T-cell (primary cell): ENCODE results near the gene RBFA. TPM values are rescaled to one million over a fixed set of nuclear protein-coding genes. Genes with fewer than 3 reads are reported as not detected.

Experiments used
- ATAC-seq, 4 experiments: fragments of 200-7000 bp in 3 of 4; fragments of 150-1000 bp in 1 of 4; cut with Tn5 transposase; replicated peaks in 1 of 4; 1 replicate in 3 of 4; 2 replicates in 1 of 4; pipeline ENCODE4 v1.10.0; 2021; ENCODE audit warnings: moderate library complexity in 3 of 4, mild to moderate bottlenecking in 2 of 4, moderate number of reproducible peaks in 1 of 4
- CTCF ChIA-PET, 2 donors: fragments of 300-600 bp; sonication (Branson Sonifier 250); formaldehyde crosslinking; loops; one replicate each; lab custom pipeline; 2022; ENCODE audit warnings: antibody characterized with exemption in 2 of 2; lab: Charles Lee
- POLR2A ChIA-PET, 2 donors: fragments of 300-600 bp; sonication (Branson Sonifier 250); formaldehyde crosslinking; loops; one replicate each; lab custom pipeline; 2022; ENCODE audit warnings: antibody characterized with exemption in 2 of 2; lab: Charles Lee
- DNase-seq, 35 experiments: peaks; one replicate each; pipeline versions ENCODE4 v3.0.0 to v3.0.0-alpha.2; 2013 to 2023
- H3K27ac ChIP-seq: one replicate; pipeline ENCODE4 v1.5.1; 2013; ENCODE audit warnings: low read length
- H3K27me3 ChIP-seq, 2 experiments: replicated peaks in 1 of 2; 1 replicate in 1 of 2; 2 replicates in 1 of 2; pipeline versions ENCODE4 v1.6.1 to v1.7.0; 2013; ENCODE audit warnings: low read length in 1 of 2, mixed read lengths in 1 of 2; ENCODE audit not compliant: control insufficient read depth in 2 of 2, insufficient read depth in 2 of 2; ENCODE audit errors: extremely low read depth in 1 of 2
- H3K36me3 ChIP-seq, 2 donors: 1 replicate in 1 of 2; 2 replicates in 1 of 2; pipeline versions ENCODE4 v1.6.1 to v1.7.0; 2013; ENCODE audit warnings: low read length in 1 of 2; ENCODE audit not compliant: control insufficient read depth in 2 of 2, insufficient read depth in 1 of 2; ENCODE audit errors: extremely low read depth in 1 of 2
- H3K4me1 ChIP-seq, 2 experiments: 1 replicate in 1 of 2; 2 replicates in 1 of 2; pipeline versions ENCODE4 v1.6.1 to v1.7.0; 2013; ENCODE audit warnings: low read length in 2 of 2, mixed read lengths in 1 of 2; ENCODE audit not compliant: insufficient read depth in 2 of 2, control insufficient read depth in 1 of 2; ENCODE audit errors: extremely low read depth in 1 of 2
- H3K4me3 ChIP-seq, 2 donors: 1 replicate in 1 of 2; 2 replicates in 1 of 2; pipeline versions ENCODE4 v1.5.1 to v1.7.0; 2013; ENCODE audit warnings: mild to moderate bottlenecking in 2 of 2, low read length in 1 of 2, moderate library complexity in 1 of 2; ENCODE audit not compliant: control insufficient read depth in 1 of 2; ENCODE audit errors: extremely low read depth in 1 of 2
- H3K9me3 ChIP-seq: 2 replicates; pipeline ENCODE4 v1.7.0; 2013
- H3K27ac Mint-ChIP-seq, 2 donors: one replicate each; pipeline ENCODE4 v1.8.0; 2020 to 2021; ENCODE audit warnings: mild to moderate bottlenecking in 2 of 2, mixed read lengths in 2 of 2
- H3K27me3 Mint-ChIP-seq, 2 donors: one replicate each; pipeline ENCODE4 v1.8.0; 2021 to 2022; ENCODE audit warnings: mixed read lengths in 2 of 2
- H3K36me3 Mint-ChIP-seq: one replicate; pipeline ENCODE4 v1.8.0; 2021; ENCODE audit warnings: mixed read lengths
- H3K4me1 Mint-ChIP-seq, 3 donors: one replicate each; pipeline ENCODE4 v1.8.0; 2020 to 2022; ENCODE audit warnings: mixed read lengths in 3 of 3, mild to moderate bottlenecking in 1 of 3
- H3K4me3 Mint-ChIP-seq, 3 donors: one replicate each; pipeline ENCODE4 v1.8.0; 2020 to 2022; ENCODE audit warnings: mild to moderate bottlenecking in 3 of 3, mixed read lengths in 3 of 3, moderate library complexity in 3 of 3
- H3K9me3 Mint-ChIP-seq, 3 donors: one replicate each; pipeline ENCODE4 v1.8.0; 2020 to 2022; ENCODE audit warnings: mixed read lengths in 3 of 3
- WGBS: methylation state at CpG from one replicate; pipeline ENCODE4 v1.1.5; 2013; ENCODE audit warnings: missing lambda C conversion rate; ENCODE audit not compliant: insufficient coverage; 5-methylcytosine and 5-hydroxymethylcytosine counted together
- total RNA-seq, 35 experiments: library from RNA in 6 of 35; stranded (reverse) in 6 of 35; fragments of 120-200 nt in 1 of 35; gene quantifications; one replicate each; pipeline versions ENCODE4 v1.2.1 to v1.2.4 and lab custom pipeline; 2013 to 2026

Gene RBFA
- total RNA-seq, 5 donors from 2014 or later (not counting 1 experiment from before 2014, with no cell fraction given): 17.9 to 27.4 (median 20.9) TPM

DNA sequence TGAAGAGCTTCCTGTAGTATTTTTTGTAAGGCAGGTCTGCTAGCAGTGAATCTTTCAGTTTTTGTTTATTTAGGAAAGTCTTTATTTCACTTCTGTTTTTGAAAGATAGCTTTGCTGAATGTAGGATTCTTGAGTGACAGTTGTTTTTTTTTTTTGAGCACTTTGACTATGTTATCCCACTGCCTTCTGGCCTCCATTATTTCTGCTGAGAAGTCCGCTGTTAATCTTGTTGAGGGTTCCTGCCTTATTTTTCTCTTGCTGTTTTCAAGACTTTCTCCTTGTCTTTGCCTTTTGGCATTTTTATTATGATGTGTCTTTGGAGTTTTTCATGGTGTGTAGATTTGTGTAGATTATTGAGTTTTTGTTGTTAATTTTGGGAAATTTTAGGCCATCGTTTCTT is 21.9 kb downstream of the RBFA start:
- Mint-ChIP-seq H3K36me3 (peaks cover 12% of the 10 kb centered on the region), H3K27ac (no peak overlapping the region), H3K4me3 (no peak overlapping the region), H3K4me1 (no peaks in the 10 kb centered on the region), H3K9me3 (peaks cover 30 to 59% (median 34%) of the 10 kb centered on the region in 3 donors), H3K27me3 (no peaks in the 10 kb centered on the region)
- Histone ChIP-seq H3K27me3 (peaks cover 0 to 5% of the 10 kb centered on the region in 2 experiments), H3K4me3 (no peak overlapping the region), H3K27ac (no peak overlapping the region), H3K4me1 (no peaks in the 10 kb centered on the region), H3K9me3 (no peaks in the 10 kb centered on the region), H3K36me3 (no peaks in the 10 kb centered on the region)
- ChIA-PET POLR2A (no interaction called here), CTCF (no interaction called here)
- no peak for DNase-seq
- no CpG with 5 or more reads among the region's 2 CpGs for WGBS
- ATAC-seq: no peak

DNA sequence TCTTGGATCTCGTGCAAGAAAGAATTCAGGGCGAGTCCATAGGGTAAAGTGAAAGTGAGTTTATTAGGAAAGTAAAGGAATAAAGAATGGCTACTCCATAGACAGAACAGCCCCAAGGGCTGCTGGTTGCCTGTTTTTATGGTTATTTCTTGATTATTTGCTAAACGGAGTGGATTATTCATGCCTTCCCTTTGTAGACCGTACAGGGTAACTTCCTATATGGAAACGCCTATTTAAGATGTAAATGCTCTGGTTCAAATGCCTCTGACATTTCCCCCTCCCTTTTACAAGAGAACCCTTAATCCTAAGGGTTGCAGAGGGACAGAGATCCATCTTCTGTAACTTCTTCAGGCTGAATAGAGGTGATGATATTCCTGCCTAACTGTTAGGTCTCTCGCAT is 25.7 kb downstream of the RBFA start:
- H3K27me3 ChIP-seq: peaks cover 0 to 3% of the 10 kb centered on the region in 2 experiments
- Mint-ChIP-seq H3K4me3 (no peak overlapping the region), H3K27me3 (no peaks in the 10 kb centered on the region), H3K9me3 (peaks cover 18 to 38% (median 19%) of the 10 kb centered on the region in 3 donors), H3K36me3 (peaks cover 5% of the 10 kb centered on the region), H3K27ac (no peak overlapping the region), H3K4me1 (no peaks in the 10 kb centered on the region)
- no peak for ATAC-seq
- 88% methylated on average over 2 of the region's 6 CpGs for WGBS
- H3K4me1 ChIP-seq: no peaks in the 10 kb centered on the region
- H3K9me3 ChIP-seq: no peaks in the 10 kb centered on the region
- H3K36me3 ChIP-seq: no peaks in the 10 kb centered on the region
- no peak for DNase-seq
- H3K4me3 ChIP-seq: no peak overlapping the region
- POLR2A ChIA-PET: no interaction called here
- H3K27ac ChIP-seq: no peak overlapping the region
- CTCF ChIA-PET: no interaction called here

- Histone ChIP-seq H3K4me1 (no peaks in the 10 kb centered on the region), H3K36me3 (no peaks in the 10 kb centered on the region), H3K4me3 (no peak overlapping the region), H3K9me3 (no peaks in the 10 kb centered on the region), H3K27me3 (peaks cover 0 to 5% of the 10 kb centered on the region in 2 experiments), H3K27ac (no peak overlapping the region)
- WGBS: 90% methylated on average over 7 of the region's 9 CpGs
- Mint-ChIP-seq H3K4me3 (no peak overlapping the region), H3K27ac (no peak overlapping the region), H3K4me1 (no peaks in the 10 kb centered on the region), H3K36me3 (no peaks in the 10 kb centered on the region), H3K27me3 (peaks cover 0 to 3% of the 10 kb centered on the region in 2 donors), H3K9me3 (peaks cover 0 to 9% (median 3%) of the 10 kb centered on the region in 3 donors)
- POLR2A ChIA-PET: no interaction called here
- CTCF ChIA-PET: no interaction called here
- no peak for DNase-seq
- ATAC-seq: no peak
Observed at GRCh38 chr18:80065705-80066104, 31.5 kb downstream of the RBFA start.

DNA sequence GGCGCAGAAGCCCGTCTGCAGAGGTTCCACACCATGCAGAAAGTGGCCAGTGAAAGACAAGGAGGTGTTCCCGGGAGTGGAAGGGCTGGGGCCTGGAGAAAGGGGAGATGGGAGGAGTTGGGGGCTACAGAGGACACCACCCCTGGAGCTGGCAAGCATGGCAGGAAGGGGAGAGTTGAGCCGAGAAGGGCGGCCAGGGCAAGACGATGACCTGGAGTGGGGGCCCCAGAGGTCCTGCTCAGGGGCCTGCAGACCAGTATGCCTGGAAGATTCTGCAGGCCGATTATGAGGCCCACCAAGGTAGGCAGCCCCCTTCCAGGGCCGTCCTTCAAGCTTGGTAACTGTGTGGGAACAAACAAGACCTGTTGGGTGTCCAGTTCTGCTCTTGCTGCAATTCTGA is 33.1 kb downstream of the RBFA start:
- Histone ChIP-seq H3K9me3 (no peaks in the 10 kb centered on the region), H3K4me3 (no peak overlapping the region), H3K36me3 (no peaks in the 10 kb centered on the region), H3K27me3 (peaks cover 0 to 5% of the 10 kb centered on the region in 2 experiments), H3K27ac (no peak overlapping the region), H3K4me1 (no peaks in the 10 kb centered on the region)
- Mint-ChIP-seq H3K4me1 (no peaks in the 10 kb centered on the region), H3K27me3 (peaks cover 0 to 3% of the 10 kb centered on the region in 2 donors), H3K9me3 (peaks cover 0 to 9% (median 3%) of the 10 kb centered on the region in 3 donors), H3K27ac (no peak overlapping the region), H3K36me3 (no peaks in the 10 kb centered on the region), H3K4me3 (no peak overlapping the region)
- WGBS: 86% methylated on average over 6 of the region's 8 CpGs
- ChIA-PET POLR2A (no interaction called here), CTCF (no interaction called here)
- DNase-seq (no peak), ATAC-seq (no peak)

- Mint-ChIP-seq H3K27me3 (peaks cover 0 to 3% of the 10 kb centered on the region in 2 donors), H3K4me3 (no peak overlapping the region), H3K4me1 (no peaks in the 10 kb centered on the region), H3K36me3 (no peaks in the 10 kb centered on the region), H3K27ac (no peak overlapping the region), H3K9me3 (peaks cover 0 to 3% (median 0%) of the 10 kb centered on the region in 3 donors)
- Histone ChIP-seq H3K4me1 (no peaks in the 10 kb centered on the region), H3K9me3 (no peaks in the 10 kb centered on the region), H3K4me3 (no peak overlapping the region), H3K27me3 (peaks cover 0 to 5% of the 10 kb centered on the region in 2 experiments), H3K27ac (no peak overlapping the region), H3K36me3 (no peaks in the 10 kb centered on the region)
- WGBS: 91% methylated on average over 6 of the region's 10 CpGs
- POLR2A ChIA-PET: no interaction called here
- no peak for DNase-seq
- no peak for ATAC-seq
- CTCF ChIA-PET: no interaction called here
Observed at GRCh38 chr18:80067897-80068296, 33.7 kb downstream of the RBFA start.

GRCh38 chr18:80068571-80069272 is 34.5 kb downstream of the RBFA start:
- H3K4me3 Mint-ChIP-seq: no peak overlapping the region
- Histone ChIP-seq H3K36me3 (no peaks in the 10 kb centered on the region), H3K27ac (no peak overlapping the region), H3K4me3 (no peak overlapping the region), H3K27me3 (peaks cover 0 to 5% of the 10 kb centered on the region in 2 experiments), H3K4me1 (no peaks in the 10 kb centered on the region), H3K9me3 (no peaks in the 10 kb centered on the region)
- no peaks in the 10 kb centered on the region for H3K36me3 Mint-ChIP-seq
- no peak for DNase-seq
- H3K9me3 Mint-ChIP-seq: peaks cover 0 to under 1% (median 0%) of the 10 kb centered on the region in 3 donors
- ATAC-seq: no peak
- ChIA-PET CTCF (no interaction called here), POLR2A (no interaction called here)
- H3K27ac Mint-ChIP-seq: no peak overlapping the region
- 69% methylated on average over 5 of the region's 10 CpGs for WGBS
- peaks cover 0 to 3% of the 10 kb centered on the region in 2 donors for H3K27me3 Mint-ChIP-seq
- no peaks in the 10 kb centered on the region for H3K4me1 Mint-ChIP-seq
